ENCODE measurements around the gene FBLN5.

Gene FBLN5

DNA sequence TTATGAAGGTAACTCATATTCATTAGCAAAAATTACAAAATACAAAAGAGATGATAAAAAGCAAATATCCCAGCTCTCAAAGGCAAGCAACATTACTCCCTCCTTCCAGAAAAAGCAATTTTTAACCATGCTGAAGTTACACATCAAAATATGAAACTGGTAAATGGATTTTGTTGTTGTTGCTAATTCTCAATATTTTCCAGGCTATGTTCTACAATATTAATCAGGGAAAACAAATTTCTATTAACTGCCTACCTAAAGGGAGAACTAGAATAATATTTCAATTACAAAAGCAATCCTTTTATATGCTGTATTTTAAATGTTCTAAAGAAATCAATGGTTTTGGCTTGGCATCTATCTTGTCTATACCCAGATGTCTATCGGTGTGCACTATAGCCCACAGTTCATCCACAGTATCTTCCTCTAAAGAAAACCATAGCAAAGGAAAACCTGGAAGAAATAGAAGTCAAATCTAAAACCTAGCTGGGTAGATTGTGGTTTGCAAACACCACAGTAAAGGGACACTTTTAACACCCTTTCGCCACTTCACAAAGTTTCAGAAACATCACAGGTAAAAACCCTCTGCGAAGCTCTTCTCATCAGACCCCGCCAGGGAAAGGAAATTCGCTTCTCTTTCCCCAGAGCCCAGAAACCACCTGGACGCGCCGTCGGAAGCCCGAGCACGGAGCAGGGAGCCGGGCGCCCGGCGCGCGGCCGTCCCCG is 112.1 kb downstream of the FBLN5 start:
- DNase-seq (ENCODE audit: low read depth in 4 of 4, low spot score in 1 of 4) = peak in 1 of 4 experiments; percentile 5

DNA sequence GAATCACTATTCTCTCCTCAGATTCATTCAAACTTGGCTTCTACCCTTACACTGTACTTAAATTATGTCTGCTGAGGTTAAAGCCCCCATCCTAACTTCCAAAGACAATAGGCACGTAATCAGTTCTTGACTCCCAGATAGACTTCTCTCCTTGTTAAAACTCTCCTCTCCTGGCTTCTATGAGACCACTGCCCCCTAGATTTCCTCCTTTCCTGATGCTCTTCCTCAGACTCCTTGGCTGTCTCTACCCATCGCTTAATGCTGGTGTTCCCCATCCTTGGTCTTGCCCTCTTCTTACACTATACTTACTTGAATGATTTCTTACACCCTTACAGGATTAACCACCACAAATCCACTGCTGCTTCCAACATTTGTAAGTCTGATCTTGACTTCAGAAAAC is 112.9 kb downstream of the FBLN5 start:
- no peak for DNase-seq (ENCODE audit: low read depth in 4 of 4, low spot score in 1 of 4)

DNA sequence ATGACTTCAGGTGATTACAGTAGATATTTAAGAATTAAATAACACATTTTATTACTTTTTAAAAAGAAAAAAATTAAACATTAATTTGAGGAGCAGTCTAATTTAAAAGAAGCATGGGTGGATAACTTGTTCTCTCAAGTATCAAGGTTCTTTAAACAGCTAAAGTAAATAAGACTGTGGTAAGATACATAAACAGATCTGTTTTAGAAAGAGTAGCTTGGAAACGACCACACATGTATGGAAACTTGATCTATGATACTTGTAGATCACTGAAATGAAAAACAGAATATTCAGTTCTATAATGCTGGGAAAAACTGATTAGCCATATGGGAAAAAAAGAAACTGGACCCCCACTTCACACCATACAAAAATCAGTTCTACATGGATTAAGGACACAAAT is 116.2 kb downstream of the FBLN5 start:
- DNase-seq (ENCODE audit: low read depth in 4 of 4, low spot score in 1 of 4) = no peak

DNA sequence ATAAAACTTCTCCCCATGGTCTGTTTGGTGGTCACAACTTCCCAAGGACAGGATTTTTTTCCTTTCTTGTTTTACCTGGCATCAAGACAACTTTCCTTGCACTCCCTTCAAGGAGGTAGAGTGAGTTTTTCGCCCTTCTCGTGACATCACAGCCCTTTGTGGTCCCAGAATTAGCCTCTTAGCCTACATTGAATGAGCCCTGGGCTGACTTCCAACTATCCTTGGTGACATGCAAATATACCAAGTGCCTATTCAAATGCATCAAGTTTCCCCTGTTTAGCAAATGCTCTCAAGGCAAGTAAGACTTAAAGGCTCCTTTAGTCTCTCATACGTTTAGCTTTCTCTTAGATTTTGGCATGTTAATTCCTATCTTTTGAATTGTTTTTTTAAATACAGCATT is 116.7 kb downstream of the FBLN5 start:
- no peak for DNase-seq (ENCODE audit: low read depth in 4 of 4, low spot score in 1 of 4)

DNA sequence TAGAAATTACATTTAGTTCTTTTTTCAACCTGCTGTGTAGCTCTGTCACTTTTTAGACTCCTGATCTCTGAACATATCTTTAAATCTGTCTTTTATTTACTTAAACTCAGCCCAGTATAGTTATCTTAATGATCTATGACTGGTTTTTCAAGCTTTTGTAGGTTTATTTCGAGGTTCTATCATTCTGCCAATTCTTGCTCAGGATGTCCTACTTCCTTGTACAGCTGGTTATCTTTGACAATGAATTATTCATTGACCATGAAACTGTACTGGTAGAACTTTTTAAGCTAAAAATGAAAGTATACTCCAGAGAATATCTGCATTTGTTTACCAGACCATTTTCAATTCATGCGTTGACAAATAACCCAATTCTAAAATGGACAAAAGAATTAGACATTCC is 118.0 kb downstream of the FBLN5 start:
- no peak for DNase-seq (ENCODE audit: low read depth in 4 of 4, low spot score in 1 of 4)

DNA sequence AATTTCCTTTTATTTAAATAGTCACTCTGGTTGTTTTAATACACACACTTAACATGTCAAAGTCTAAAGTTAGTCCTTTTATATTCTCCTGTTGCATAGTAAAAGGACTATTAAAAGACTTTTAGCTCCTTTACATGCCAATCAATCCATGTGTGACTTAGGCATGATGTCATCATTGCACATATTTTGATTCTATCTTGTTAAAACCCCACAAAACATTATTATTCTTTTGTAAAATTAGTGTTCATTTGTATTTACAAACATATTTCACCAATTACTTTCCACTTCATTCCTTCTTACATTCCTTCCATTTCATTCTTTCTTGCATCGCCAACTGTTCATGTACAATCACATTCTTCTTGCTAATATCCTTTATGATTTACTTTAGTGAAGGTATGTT is 119.7 kb downstream of the FBLN5 start:
- no peak for DNase-seq (ENCODE audit: low read depth in 4 of 4, low spot score in 1 of 4)
